HG03457 (cell line): ENCODE data around the gene NME7.
"Not testable (repeated sequence)": the region's sequence is repeated elsewhere in the genome, so short reads cannot be mapped to it uniquely, and the experiment has no call there.

Source experiments
- ATAC-seq: cut with Tn5 transposase; IDR thresholded peaks from one replicate; pipeline ENCODE4 v1.9.1; 2021; ENCODE audit warnings: moderate number of reproducible peaks; ENCODE audit not compliant: unreplicated experiment

Gene NME7

GRCh38 chr1:169307176-169307575 is 60.4 kb downstream of the NME7 start:
- ATAC-seq = no peak

GRCh38 chr1:169305948-169306347 is 61.6 kb downstream of the NME7 start:
- ATAC-seq = no peak

- no peak for ATAC-seq
Measured at GRCh38 chr1:169305356-169305755, 62.2 kb downstream of the NME7 start.

DNA sequence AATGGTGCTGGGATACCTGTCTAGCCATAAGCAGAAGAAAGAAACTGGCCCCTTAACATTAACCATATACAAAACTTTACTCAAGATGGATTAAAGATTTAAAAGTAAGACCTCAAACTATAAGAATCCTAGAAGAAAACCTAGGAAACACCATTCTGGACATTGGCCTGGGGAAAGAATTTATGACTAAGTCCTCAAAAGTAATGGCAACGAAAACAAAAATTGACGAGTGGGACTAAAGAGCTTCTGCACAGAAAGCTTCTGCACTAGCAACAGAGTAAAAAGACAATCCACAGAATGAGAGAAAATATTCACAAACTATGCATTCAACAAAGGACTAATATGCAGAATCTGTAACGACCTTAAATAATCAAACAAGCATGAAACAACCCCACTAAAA is 66.7 kb downstream of the NME7 start:
- no peak for ATAC-seq

- no peak for ATAC-seq
Measured at GRCh38 chr1:169298441-169298840, 69.2 kb downstream of the NME7 start.

GRCh38 chr1:169295846-169296245 is 71.8 kb downstream of the NME7 start:
- ATAC-seq = no peak

DNA sequence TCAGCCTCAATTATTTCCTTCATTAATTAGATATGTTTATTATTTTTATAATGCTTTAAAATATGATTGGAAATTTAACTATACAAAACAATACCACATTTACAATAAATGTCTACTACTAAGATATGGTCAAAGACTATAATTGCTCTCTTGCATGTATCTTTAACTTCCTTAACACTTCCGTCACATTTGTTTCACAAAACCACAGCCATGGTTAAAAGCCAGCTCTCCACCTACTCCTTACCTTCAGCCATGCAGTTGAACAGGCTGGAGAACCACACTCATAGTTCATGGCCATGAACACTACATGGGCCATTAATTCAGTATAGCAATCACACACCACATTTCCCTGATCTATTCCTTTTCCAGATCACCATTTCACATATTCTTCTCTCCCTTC is 72.2 kb downstream of the NME7 start:
- ATAC-seq = no peak

GRCh38 chr1:169289016-169289415 is 78.6 kb downstream of the NME7 start:
- no peak for ATAC-seq

- no peak for ATAC-seq
Measured at GRCh38 chr1:169288011-169288414, 79.6 kb downstream of the NME7 start.

DNA sequence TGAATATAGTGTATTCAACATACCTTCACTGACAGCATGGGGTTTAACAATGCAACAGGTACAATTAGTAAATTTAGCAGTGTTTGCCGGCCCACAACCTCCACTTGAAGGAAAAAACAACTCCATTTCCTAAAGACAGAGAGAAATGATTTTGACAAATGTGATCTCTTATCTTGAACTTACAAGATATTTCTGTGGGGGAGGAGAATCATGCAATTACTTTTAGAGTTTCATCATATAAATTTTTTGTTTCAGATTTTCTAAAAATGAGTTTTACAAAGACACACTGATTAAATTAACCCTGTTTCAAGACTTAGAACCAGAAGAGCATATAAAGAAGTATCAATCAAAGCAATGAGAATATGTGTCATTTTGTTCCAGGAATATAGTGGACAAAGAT is 80.3 kb downstream of the NME7 start:
- no peak for ATAC-seq

GRCh38 chr1:169281562-169281961 is 86.0 kb downstream of the NME7 start:
- not testable (repeated sequence) for ATAC-seq

GRCh38 chr1:169271098-169271497 is 96.5 kb downstream of the NME7 start:
- no peak for ATAC-seq

- ATAC-seq = no peak
Measured at GRCh38 chr1:169266133-169266532, 101.5 kb downstream of the NME7 start.

DNA sequence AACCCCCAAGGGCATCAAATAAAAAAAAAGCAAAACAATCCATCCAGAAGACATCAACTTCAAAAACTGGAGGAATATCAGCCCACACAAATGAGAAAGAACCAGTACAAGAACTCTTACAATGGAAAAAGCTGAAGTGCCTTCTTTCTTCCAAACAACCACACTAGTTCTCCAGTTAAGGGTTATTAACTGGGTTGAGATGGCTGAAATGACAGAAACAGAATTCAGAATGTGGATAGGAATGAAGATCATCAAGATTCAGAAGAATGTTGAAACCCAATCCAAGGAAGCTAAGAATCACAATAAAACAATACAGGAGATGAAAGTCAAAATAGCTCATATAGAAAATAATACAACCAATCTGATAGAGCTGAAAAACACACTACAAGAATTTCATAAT is 104.5 kb downstream of the NME7 start:
- no peak for ATAC-seq

DNA sequence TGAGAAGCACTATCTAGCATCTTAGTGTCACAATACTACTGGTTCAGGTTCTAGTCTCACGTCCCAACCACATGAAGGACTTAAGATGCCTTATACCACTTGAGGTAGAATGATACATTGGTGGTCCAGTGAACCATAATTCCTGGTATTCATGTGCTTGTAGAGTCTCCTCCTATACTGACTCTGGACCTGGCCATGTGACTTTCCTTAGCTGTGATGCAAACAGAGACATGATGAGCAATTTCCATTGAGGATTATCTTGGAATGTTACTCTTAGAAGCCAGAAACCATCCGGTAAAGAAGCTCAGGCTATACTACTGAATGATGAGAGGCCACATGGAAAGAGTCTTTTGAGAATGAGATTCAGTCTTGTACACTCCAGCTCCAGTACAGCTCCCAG is 105.7 kb downstream of the NME7 start:
- ATAC-seq = no peak

- ATAC-seq = no peak
Measured at GRCh38 chr1:169260478-169261151, 107.0 kb downstream of the NME7 start.

- ATAC-seq = no peak
Measured at GRCh38 chr1:169259816-169260215, 107.8 kb downstream of the NME7 start.

- no peak for ATAC-seq
Measured at GRCh38 chr1:169250795-169251194, 116.8 kb downstream of the NME7 start.

DNA sequence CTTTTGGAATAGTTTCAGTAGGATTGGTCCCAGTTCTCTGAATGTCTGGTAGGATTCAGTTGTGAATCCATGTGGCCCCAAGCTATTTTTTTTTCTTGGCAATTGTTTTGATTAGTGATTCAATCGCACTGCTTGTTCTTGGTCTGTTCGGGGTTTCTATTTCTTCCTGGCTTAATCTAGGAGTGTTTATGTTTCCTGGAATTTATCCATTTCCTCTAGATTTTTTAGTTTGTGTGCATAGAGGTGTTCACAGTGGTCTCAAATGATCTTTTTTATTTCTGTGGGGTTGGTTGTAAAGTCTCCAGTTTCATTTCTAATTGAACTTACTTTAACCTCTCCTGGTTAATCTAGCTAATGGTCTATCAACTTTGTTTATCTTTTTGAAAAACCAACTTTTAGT is 117.6 kb downstream of the NME7 start:
- ATAC-seq = no peak

DNA sequence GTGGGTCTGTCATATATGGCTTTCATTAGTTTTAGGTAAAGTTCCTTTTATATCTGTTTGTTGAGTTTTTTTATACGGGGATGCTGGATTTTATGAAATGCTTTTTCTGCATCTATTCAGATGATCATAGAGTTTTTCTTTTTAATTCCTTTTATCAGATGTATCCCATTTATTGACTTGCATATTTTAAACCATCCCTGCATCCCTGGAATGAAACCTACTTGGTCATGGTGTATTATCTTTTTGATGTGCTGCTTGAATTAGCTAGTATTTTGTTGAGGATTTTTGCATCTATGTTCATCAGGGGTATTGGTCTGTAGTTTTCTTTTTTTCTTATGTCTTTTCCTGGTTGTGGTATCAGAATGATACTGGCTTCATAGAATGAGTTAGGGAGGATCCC is 118.0 kb downstream of the NME7 start:
- ATAC-seq = no peak

GRCh38 chr1:169245706-169246105 is 121.9 kb downstream of the NME7 start:
- no peak for ATAC-seq

DNA sequence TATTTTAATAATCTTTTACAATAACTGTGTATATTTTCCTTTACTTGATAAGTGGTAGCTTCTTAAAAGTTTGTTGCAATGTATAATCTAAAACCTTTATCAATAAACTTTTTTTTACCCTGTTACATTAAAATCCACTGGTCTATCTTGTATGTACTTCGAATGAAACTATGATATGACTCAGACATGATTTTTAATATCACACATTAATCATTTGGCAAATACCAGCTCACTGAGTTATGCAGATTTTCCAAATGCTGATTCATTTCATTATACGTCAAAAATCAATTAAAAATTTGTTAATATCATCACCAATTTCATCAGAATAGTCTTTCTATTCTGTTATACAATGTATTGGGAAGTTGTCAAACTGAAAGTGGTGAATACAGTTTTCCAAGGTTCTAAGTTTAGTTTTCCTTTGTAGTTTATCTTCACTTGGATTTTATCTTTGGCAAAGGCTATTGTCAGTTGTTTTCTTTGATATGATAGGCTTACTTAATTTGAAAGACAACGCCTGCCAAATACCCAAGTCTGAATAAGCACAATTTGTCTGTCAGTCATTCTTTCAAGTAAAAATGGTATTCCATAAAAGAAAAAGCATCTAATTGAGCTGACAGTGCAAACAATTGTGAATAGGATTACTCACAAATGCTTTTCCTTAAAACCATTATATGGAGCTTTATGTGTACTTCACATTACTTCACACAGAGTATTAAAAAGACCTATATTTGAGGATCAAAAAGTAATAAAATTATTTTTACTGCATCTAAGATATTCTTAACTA is 127.0 kb downstream of the NME7 start:
- ATAC-seq = no peak

GRCh38 chr1:169236880-169237279 is 130.7 kb downstream of the NME7 start:
- no peak for ATAC-seq
